GM18520 (cell line): ENCODE measurements around the gene NFU1.

Source experiments
- ATAC-seq: cut with Tn5 transposase; IDR thresholded peaks from one replicate; pipeline ENCODE4 v1.9.1; 2021; ENCODE audit not compliant: unreplicated experiment

The NFU1 gene

DNA sequence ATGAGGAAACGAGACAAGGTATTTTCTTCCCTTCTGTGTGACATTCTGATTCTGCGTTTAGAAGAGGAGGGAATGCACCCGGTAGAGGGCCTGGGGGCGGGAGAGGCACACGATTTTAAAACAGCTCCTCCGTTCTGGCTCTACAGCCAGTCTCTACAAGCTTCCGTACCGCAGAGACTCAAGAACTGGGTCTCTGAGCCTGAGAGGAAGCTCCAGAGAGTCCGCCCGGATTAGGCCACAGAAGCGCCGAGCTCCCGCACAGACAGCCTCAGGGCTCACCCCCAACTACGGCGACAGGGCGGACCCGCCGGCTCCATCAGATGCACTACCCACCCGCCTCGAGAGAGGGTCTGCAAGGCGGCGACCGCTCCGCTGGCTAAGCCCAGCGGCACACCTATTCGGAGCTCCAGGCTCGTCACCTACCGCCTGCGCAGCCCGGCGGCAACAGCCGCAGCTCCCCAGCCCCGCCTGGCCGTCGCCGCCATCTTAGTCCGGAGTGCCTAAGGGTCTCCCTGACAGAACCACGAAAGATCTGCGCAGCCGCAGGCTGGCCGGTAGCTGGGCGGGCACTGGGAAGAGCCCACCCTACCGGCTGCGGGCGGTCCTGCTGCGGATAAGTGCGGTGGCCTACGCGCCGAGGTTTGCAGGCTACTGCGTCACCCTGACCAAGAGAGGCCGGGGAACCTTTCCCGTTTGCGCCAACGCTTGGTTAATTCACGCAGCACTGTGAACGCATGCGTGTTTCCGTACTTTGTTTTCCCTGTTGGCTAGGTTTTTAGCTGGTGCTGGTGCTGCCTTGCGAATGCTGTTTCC, at the start of gene NFU1:
NFU1 (minus strand) TSS at position 498 of the 813 bp plus-strand sequence; CDS start at position 485, 13 bp downstream.
- peak; percentile 96 for ATAC-seq

- ATAC-seq = no peak
Observed at GRCh38 chr2:69483696-69484095, 46.5 kb upstream of the NFU1 start.

DNA sequence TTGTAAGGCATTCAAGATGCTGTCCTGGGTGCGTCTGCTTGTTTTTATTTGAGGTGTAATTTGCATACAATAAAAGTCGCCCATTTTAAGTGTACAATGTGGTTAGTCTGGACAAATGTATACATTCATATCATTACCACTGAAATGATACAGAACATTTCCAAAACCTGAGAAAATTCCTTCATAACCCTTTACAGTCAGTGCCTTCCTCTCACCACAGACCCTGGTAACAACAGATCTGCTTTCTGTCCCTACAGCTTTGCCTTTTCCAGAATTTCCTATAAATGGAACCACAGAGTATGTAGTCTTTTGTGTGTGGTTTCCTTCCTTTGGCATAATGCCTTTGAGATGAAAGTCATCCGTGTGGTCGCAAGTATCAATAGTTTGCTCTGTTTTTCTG, 45.8 kb upstream of the NFU1 start:
- no peak for ATAC-seq

DNA sequence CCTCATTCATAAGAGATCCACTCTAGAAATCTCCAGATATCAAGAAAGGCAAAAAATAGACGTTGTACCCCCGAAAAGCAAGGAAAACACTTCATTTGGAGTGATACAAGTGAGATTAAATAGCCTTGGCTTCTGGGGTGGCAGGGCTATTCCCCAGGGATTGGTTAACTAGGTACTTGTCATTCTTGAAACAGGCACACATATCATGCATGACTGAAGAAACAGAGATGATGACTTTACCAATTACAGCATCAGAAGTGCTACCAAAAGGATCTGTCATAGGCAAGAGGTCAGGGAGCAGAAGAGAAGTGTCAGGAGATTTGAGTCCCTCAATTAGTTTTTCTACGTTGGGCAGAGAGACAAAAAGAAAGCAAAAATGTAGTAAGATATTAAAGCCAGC, 45.2 kb upstream of the NFU1 start:
- no peak for ATAC-seq

GRCh38 chr2:69481421-69481820, 44.2 kb upstream of the NFU1 start:
- no peak for ATAC-seq

GRCh38 chr2:69477627-69478026, 40.4 kb upstream of the NFU1 start:
- no peak for ATAC-seq

DNA sequence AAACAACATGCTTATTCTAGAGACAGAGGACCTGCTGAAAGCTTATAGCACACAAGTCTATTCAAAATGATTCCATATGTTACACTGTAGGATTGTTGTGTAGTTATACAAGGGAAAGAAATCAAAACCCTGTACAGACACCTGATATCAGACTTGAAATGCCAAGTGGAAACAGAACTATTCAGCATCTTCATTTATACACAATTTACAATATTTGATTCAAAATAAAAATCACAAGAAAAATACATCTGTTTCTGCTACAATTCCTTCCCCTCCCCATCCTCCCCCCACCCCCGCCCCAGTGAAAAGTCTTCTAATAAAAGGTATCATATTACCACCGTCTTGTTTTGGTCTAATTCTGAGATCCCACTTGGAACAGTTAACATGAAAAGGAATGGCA, 37.5 kb upstream of the NFU1 start:
- ATAC-seq = no peak

- ATAC-seq = no peak
Observed at GRCh38 chr2:69471793-69472192, 34.6 kb upstream of the NFU1 start.

DNA sequence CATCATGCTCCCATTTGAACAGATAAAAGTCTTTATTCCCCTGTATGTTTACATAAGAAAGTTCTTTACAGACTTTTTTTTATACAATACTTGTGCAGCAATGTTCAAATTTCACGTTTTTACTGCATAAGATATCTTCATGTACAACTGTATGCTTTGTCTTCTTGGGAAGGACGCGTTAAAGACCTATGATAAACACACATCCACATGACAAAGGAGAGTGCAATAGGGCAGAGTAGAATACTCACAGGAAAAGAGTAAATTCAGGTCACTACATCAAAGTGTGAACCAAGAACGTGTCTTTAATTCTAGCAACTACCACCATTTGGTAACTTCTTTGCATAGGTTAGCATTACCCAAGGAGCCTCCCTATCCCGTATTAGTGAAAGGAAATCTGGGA, 33.7 kb upstream of the NFU1 start:
- ATAC-seq = no peak

DNA sequence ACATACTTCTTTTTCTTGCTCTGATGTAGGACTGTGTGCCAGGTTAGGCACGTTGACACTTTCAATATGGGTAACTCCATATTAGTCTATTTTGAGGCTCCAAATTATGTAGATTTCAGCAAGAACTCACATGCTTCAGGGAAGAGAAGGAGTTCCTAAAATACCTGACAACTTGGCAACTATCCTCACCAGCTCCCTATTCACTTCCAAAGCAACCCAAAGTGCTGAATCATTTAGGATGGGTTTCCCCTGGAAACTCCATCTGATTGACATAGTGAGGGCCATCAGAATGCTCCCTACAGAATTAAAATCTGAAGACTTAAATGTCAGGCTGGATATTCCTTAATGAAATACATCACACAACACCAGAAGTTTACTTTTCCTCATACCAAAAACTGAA, 32.5 kb upstream of the NFU1 start:
- no peak for ATAC-seq

DNA sequence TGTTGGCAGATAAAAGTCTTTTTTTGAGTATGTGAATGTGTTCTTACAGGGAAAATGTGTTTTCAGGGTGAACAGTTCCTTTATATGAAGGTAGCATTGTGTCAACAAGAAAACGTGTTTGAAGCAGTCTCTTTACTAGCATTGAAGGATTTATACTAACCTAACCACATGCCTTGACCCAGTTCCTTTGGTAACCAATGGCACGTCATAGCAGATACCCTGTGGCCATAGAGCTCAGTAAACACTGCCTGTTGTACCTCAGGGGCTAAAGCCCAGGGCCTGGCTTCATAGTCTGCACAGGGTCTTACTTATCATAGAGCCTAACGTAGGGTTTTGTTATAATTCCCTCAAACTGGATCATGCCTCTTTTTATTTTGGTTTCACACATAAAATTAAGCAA, 32.1 kb upstream of the NFU1 start:
- no peak for ATAC-seq

- ATAC-seq = no peak
Observed at GRCh38 chr2:69466728-69467127, 29.5 kb upstream of the NFU1 start.

- no peak for ATAC-seq
Observed at GRCh38 chr2:69465513-69466456, 28.6 kb upstream of the NFU1 start.

GRCh38 chr2:69464575-69464974, 27.3 kb upstream of the NFU1 start:
- no peak for ATAC-seq

GRCh38 chr2:69462780-69463179, 25.5 kb upstream of the NFU1 start:
- ATAC-seq = no peak

GRCh38 chr2:69461404-69461803, 24.2 kb upstream of the NFU1 start:
- no peak for ATAC-seq

- ATAC-seq = no peak
Observed at GRCh38 chr2:69459936-69460335, 22.7 kb upstream of the NFU1 start.

DNA sequence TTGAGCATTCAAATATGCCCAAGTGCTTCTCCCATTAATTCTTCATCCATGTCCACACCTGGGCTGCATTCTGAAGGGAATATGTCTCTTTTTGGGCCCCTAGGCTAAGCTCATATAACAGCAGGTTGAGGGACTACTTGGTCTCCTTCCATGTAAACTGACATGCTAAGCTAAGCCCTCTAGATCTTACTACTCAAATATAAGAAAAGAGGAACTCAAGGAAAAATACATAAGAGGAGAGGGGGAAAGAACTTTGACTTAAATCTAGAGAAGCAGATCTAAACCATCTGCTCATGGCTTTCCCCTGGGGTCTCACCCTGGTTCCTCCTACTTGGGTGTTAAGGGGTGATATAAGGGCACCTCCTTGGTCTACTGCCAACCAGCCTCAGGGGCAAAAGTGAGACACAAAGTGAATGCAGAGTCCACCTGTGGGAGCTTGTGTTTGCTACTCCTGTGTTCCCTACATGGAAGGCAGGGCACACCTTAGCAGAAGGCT, 19.8 kb upstream of the NFU1 start:
- ATAC-seq = no peak

DNA sequence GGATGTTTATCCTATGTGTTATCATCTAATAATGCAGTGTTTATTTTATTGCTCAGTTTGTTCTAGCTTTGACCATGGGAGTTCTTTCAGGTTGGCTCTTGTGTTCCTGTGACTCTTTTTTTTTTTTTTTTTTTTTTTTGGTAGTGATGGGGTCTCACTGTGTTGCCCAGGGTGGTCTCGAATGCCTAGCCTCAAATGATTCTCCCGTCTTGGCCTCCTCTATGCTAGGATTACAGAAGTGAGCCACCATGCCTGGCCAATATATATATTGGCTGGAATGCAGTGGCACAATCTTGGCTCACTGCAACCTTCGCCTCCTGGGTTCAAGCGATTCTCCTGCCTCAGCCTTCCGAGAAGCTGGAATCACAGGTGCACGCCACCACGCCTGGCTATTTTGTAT, 18.9 kb upstream of the NFU1 start:
- ATAC-seq = no peak

- ATAC-seq = no peak
Observed at GRCh38 chr2:69454976-69455375, 17.7 kb upstream of the NFU1 start.

DNA sequence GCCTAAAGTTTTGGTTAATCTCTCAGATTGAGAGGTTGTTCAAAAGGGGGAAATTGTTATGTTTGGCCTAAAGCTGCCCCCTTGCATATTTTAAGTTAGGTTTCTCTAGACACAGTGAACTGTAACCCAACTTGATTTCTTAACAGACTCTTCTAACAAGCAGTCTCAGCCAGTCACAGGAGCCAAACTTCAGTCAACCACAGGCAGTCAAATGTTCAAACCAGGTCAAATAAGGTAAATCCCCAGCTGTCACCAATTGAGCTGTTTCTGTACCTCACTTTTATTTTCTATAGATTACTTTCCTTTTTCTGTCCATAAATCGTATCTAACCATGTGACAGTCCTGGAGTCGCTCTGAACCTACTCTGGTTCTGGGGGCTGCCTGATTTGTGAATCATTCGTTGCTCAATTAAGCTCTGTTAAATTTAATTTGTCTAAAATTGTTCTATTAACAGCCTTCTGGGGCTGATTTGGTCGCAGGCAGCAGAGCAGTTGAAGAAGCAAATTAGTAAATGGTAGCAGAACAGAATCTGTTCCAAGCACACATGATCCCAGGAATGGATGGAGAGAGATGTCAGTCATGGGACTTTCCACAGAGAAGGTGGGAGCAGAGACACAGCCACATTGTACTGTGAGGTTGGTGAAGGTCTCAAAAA, 16.4 kb upstream of the NFU1 start:
- ATAC-seq = peak; percentile 91
